Stimulated activated CD8-positive, alpha-beta memory T cell treated with anti-CD3 and anti-CD28 coated beads, Interleukin-7, amount 100 ng/mL, for 4 hours (primary cell): ENCODE measurements around the gene NEGR1.
"Not testable (repeated sequence)": the region's sequence is repeated elsewhere in the genome, so short reads cannot be mapped to it uniquely, and the experiment has no call there.

Experiments used
- DNase-seq, 2 donors: peaks; one replicate each; pipeline ENCODE4 v3.0.0-alpha.2; 2020; ENCODE audit warnings: low read depth in 2 of 2

The NEGR1 gene

DNA sequence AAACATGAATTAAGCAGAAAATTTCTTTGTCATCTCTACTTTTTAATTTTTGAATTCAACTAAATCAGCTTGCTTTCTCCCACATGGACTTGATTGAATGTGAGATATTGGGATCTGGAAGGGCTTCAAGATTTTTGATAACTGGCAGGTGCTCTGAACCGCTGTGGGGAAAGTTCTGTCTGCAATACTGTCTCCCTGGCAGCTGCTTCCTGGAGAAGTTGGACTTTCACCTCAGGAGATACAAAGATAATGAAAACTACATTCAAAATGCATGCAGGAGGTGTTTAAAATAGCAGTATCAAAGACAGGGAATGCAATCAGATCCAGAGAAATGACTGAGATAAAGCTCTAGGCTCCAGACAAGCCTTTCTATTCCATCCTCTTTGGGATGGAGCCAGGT lies 338.3 kb downstream of the NEGR1 start:
- no peak for DNase-seq

- no peak for DNase-seq
Observed at GRCh38 chr1:71940261-71940660, 342.1 kb downstream of the NEGR1 start.

DNA sequence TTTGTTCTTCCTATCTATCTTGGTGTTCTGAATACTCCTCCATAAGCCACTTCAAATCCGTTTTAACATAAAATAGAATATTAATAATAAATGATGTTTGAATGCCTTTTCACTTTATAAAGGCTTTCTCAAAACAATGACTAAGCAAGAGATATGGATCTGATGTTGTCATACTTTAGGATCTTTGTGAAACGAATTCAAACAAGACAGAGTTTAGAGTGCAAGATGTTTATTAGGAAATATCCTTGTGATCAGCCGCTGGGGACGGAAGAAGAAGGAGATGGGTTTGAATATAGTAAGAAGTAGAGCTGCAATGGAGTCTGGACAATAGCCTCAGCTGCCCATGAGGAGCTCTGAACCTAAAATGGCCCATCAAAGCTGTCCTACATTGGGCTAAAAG lies 351.8 kb downstream of the NEGR1 start:
- no peak for DNase-seq

DNA sequence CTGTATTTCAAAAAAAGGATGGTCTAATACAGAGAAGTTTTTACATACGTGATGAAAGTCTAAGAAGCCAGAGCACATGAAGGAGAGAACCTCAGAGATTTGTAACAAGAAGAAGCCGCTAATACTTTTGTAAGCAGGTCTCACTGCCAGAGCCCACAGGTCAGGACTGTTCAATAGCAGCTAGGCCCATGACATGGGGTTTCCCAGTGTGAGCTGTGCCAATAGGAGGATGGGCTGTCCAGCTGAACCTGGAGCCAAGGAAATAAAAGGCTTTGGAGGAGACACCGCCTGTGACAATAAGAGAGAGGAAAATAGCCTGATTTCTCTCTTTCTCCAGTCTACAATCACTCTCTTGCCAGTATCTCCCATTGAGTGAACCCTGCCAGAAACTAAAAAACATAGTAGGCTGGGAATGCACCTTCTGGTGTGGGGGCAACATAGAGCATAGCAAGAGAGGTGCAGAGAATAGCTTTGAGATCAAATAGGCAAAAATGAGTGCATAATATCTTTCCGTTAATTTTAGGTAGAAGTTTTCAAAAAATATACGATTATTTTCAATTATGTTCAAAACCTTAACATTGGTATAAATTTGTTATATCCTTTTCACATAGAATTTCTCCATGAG lies 360.3 kb downstream of the NEGR1 start:
- DNase-seq = no peak

DNA sequence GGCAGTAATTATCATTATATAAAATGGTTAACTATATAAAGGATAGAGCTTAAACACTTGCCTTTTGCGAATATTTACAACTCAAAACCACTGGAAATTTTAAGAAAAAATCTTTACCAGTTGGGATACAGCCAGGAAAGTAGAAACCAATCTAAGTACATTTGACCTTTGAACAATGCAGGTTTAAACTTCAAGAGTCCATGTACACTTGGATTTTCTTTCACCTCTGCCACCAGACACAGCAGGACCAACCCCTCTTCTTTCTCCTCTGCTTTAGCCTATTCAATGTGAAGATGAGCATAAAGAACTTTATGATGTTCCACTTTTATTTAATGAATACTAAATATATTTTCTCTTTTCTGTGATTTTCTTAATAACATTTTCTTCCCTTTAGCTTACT lies 361.1 kb downstream of the NEGR1 start:
- DNase-seq = no peak

DNA sequence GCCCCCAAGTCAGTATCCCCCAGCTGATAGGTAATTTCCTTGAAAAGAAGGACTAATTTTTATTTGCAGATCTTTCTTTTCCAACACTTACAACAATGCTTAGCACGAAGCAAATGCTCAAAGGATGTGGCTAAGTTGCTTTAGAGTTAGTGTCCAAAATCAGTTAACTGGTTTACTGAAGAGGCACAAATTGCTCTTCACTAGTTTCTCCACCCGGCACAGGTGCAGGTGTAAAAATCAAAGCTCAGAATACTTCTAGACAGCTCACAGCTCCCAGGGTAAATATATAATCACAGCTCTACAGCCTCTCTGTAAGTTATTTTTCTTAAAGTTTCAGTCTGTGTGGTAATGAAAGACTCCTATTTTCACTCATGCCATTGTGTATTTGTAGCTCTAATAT lies 361.8 kb downstream of the NEGR1 start:
- no peak for DNase-seq

- DNase-seq = no peak
Observed at GRCh38 chr1:71919811-71920509, 362.4 kb downstream of the NEGR1 start.

- no peak for DNase-seq
Observed at GRCh38 chr1:71918630-71919029, 363.7 kb downstream of the NEGR1 start.

GRCh38 chr1:71916894-71917293 lies 365.4 kb downstream of the NEGR1 start:
- no peak for DNase-seq

GRCh38 chr1:71914626-71915025 lies 367.7 kb downstream of the NEGR1 start:
- no peak for DNase-seq

- no peak for DNase-seq
Observed at GRCh38 chr1:71908871-71909390, 373.4 kb downstream of the NEGR1 start.

DNA sequence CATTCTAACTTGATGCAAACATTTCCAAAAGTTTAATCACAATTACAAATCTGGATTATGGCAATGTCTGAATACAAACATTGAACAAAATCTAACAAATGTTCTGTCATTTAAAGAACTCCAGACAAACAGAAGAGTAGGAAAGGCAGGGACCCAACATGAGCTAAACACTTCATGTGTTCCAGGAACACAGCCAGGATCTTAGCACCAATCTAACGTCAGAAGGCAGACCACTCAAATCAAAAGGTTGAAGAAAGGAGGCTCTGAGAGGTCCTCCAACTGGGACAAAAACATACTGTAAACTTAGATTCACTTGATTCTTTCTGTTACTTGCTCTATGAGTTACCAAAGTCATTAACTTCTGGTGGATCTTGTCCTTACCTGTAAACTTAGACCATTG lies 374.0 kb downstream of the NEGR1 start:
- DNase-seq = no peak

GRCh38 chr1:71899881-71900280 lies 382.5 kb downstream of the NEGR1 start:
- no peak for DNase-seq

- not testable (repeated sequence) for DNase-seq
Observed at GRCh38 chr1:71888166-71888565, 394.2 kb downstream of the NEGR1 start.

DNA sequence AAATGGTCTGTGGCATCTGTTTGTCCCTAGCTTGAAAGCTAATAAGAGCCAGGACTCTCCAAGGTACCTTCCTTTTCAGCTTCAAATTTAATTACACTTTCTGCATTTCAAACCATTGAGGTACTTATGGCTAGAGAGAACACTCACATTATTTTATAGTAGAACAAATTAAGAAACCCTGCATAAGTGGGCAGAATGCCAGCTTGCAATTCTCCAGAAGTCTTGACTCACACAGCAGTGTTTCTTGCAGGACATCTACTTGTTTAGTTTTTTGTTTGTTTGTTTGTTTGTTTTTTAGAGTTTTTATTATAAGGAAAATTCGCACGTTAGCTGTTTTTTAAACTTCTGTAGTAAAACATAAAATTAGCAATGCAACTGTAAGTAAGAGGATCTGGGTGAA lies 397.2 kb downstream of the NEGR1 start:
- no peak for DNase-seq

- DNase-seq = no peak
Observed at GRCh38 chr1:71882637-71883036, 399.7 kb downstream of the NEGR1 start.

DNA sequence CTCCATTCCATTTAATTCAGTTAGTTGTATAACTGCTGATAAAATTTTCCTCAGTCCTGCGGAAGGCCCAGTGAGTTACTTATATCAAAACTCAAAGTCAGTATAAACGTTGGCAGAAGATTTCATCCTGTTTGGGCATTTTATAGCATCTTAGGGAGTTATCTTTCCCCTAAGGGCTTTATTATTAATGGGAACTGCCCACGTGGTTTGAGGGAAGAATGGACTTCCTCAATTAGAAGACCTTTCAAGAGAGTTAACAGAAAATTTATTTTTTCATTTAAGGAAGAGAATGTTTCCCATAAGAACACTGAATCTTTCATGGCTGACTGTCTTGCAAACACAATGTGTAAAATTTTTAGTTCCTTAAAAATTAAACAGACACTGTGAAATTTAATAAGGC lies 400.1 kb downstream of the NEGR1 start:
- no peak for DNase-seq

- DNase-seq = no peak
Observed at GRCh38 chr1:71881611-71882010, 400.7 kb downstream of the NEGR1 start.

DNA sequence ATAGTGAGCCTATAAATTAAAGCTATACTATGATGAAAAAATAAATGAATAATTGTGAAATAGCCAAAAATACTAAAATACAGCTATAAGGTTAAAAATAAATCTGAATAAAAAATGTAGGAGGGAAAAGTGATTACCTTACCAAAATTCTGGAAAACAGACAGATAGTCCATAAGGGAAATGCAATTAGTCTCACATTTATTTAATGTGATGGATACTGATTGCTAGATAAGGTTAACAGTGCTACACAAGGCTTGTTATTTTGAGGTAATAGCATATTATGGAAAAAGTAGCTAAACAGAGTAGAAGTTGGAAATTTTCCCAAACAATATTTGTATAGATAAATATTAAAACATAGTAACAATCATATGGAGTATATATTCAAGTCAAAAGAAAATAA lies 413.0 kb downstream of the NEGR1 start:
- no peak for DNase-seq

DNA sequence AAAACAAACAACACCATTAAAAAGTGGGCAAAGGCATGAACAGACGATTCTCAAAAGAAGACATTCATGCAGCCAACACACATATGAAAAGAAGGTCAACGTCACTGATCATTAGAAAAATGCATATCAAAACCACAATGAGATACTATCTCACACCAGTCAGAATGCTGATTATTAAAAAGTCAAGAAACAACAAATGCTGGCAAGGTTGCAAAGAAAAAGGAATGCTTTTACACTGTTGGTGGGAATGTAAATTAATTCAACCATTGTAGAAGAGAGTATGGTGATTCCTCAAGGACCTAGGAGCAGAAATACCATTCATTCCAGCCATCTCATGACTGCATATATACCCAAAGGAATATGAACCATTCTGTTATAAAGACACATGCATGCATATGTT lies 419.6 kb downstream of the NEGR1 start:
- no peak for DNase-seq

DNA sequence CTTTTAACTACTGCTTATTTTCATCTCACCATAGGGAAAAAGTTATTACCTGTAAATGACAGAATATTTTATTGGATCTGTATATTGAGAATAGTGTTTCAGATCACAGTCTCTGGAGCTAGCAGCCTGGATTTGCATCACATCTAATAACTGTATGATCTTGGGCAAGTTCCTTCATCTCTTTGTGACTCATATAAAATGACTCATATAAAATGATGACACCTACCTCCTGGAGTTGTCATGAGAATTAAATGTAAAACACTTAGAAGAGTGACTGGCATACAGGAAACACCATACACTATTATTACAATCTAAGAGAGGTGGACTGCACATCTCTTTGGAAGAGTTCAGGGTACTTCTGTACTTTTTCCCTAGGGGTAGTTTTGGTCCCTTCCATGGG lies 421.3 kb downstream of the NEGR1 start:
- no peak for DNase-seq

DNA sequence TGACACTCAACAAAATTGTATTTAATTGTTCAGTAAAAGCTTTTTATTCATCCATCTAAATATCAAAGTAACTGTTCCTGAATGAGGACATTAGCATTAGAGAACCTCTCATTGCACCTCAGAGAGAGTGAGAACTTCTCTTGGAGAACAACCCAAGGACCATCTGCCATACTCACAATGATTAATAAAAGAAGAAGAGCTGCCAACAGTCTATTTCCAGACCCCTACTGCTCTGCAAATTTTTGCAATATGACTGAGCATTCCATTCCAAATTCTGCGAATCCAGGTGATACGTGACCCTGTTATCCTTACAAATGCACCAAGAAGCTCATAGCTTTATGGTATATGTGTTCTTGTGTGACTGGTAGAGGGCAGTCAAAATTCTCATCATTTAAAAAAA lies 422.5 kb downstream of the NEGR1 start:
- no peak for DNase-seq

GRCh38 chr1:71857862-71858261 lies 424.5 kb downstream of the NEGR1 start:
- no peak for DNase-seq

DNA sequence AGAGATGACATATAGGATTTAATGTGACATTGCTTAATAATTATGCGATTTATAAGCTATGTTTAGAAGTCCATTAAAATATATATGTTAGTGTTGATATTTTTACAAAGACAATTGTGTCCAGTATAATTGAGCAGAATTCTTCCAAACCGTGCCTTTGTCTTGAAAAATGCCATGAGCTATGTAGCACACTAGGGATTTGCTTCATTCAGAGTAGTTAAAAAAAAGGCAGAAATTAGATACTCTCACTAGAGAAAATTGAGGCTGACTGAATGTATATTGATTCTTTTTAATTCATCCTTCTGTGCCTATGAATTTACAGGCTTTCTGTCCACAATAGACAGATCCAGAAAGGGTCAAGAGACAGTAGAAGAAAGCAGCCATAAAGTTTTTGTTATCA lies 429.0 kb downstream of the NEGR1 start:
- no peak for DNase-seq
